ENCODE data around the gene VGF. TPM values are rescaled to one million over a fixed set of nuclear protein-coding genes. Genes with fewer than 3 reads are reported as not detected.

The VGF gene
- total and polyA plus RNA-seq, 2 donors (not counting 3 experiments of a cell fraction or from before 2014, with no cell fraction given): 0.03 TPM; not detected in 1

DNA sequence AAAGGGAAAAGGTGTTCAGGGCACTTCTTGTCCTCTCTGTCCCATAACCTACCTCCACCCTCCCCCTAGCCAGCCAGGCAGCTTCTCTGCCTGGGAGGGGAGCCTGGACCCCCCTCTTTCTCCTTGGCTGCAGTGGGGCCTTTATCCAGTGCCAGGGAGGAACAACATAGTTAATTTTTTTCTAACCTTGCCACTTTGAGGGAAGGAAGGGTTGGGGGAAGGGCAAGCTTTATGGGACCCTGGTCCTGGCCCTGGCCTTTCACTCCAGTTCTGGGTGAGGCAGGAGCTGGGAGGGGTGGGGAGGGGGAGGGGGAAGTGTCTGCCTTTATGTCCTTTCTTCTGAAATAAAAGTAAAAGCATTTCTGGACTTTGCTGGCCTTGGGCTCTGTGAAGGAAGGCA is 4.5 kb downstream of the VGF start:
- no peak for DNase-seq (ENCODE audit: low read depth, low spot score)
- Histone ChIP-seq H3K36me3 (ENCODE audit: control insufficient read depth in 2 of 2, extremely low read depth in 1 of 2, insufficient read depth in 2 of 2, low read length in 2 of 2) (peaks cover 5 to 19% of the 10 kb centered on the region in 2 experiments), H3K4me2 (ENCODE audit: insufficient read depth, low read length) (no peak overlapping the region), H3K27me3 (ENCODE audit: control insufficient read depth in 2 of 2, insufficient read depth in 2 of 2, low read length in 2 of 2) (peaks cover 16 to 24% of the 10 kb centered on the region in 2 experiments), H3K27ac (ENCODE audit: insufficient read depth, low read depth, low read length) (no peak overlapping the region), H3K4me1 (ENCODE audit: control insufficient read depth, extremely low read depth, insufficient read depth, low read length) (peaks cover 16% of the 10 kb centered on the region), H3K9ac (replicated peaks; ENCODE audit: extremely low read depth, insufficient read depth, low read length) (no peak overlapping the region), H3K4me3 (replicated peaks in 1 of 3; ENCODE audit: insufficient read depth in 1 of 3, low read depth in 1 of 3, low read length in 3 of 3) (no peak overlapping the region), H2AFZ (ENCODE audit: low read depth, low read length) (no peak overlapping the region), H3K9me1 (replicated peaks; ENCODE audit: control insufficient read depth, extremely low read depth, insufficient read depth, low read length) (no peaks in the 10 kb centered on the region), H3K9me3 (replicated peaks; ENCODE audit: control insufficient read depth, insufficient read depth, low read length) (no peaks in the 10 kb centered on the region), H3K79me2 (ENCODE audit: control insufficient read depth, insufficient read depth, low read length) (no peaks in the 10 kb centered on the region), H4K20me1 (replicated peaks; ENCODE audit: control insufficient read depth, extremely low read depth, insufficient read depth, low read length) (no peaks in the 10 kb centered on the region)
- CTCF ChIA-PET: interaction anchor here (0.7 to 1.4 kb wide), 2 partner anchors 17 to 66 kb away, joined by 3 read pairs; no protein-coding TSS in a partner anchor
- TF ChIP-seq FOS (IDR thresholded peaks at IDR 0.05; ENCODE audit: borderline replicate concordance, insufficient read depth, low read length) (no peak), POLR2A (IDR thresholded peaks at IDR 0.05; ENCODE audit: low read depth, low read length) (no peak), POLR2AphosphoS5 (IDR thresholded peaks at IDR 0.05; ENCODE audit: insufficient read depth, low read depth, low read length) (no peak), MYC (IDR thresholded peaks at IDR 0.05; ENCODE audit: low read depth, low read length) (no peak), EZH2 (IDR thresholded peaks at IDR 0.05; ENCODE audit: borderline replicate concordance, low read depth, low read length, severe bottlenecking) (no peak), JUN (IDR thresholded peaks at IDR 0.05; ENCODE audit: borderline replicate concordance, insufficient read depth, insufficient read length, low read depth) (no peak), GATA2 (IDR thresholded peaks at IDR 0.05; ENCODE audit: insufficient read depth, insufficient read length, low read depth, low read length) (no peak)
- TF ChIP-seq, protein P1, sequence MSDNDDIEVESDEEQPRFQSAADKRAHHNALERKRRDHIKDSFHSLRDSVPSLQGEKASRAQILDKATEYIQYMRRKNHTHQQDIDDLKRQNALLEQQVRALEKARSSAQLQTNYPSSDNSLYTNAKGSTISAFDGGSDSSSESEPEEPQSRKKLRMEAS (IDR thresholded peaks at IDR 0.05; ENCODE audit: insufficient read depth, insufficient read length): no peak
- TF ChIP-seq, protein P2, sequence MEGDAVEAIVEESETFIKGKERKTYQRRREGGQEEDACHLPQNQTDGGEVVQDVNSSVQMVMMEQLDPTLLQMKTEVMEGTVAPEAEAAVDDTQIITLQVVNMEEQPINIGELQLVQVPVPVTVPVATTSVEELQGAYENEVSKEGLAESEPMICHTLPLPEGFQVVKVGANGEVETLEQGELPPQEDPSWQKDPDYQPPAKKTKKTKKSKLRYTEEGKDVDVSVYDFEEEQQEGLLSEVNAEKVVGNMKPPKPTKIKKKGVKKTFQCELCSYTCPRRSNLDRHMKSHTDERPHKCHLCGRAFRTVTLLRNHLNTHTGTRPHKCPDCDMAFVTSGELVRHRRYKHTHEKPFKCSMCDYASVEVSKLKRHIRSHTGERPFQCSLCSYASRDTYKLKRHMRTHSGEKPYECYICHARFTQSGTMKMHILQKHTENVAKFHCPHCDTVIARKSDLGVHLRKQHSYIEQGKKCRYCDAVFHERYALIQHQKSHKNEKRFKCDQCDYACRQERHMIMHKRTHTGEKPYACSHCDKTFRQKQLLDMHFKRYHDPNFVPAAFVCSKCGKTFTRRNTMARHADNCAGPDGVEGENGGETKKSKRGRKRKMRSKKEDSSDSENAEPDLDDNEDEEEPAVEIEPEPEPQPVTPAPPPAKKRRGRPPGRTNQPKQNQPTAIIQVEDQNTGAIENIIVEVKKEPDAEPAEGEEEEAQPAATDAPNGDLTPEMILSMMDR (IDR thresholded peaks at IDR 0.05; ENCODE audit: extremely low read depth in 1 of 2, insufficient read depth in 1 of 2, low read depth in 1 of 2, low read length in 2 of 2): no peak
- no TSS peak for BruUV-seq (replicated peaks)
- dilution Hi-C loops (cut with MboI; ENCODE audit: extremely low pct_ligation_motif_present, low sequenced_read_pairs) (no loop called here), intact Hi-C loops (cut with micrococcal nuclease) (loop anchor here (10.0 kb wide), 1 partner anchor 266 kb away; the partner anchor contains the start of gene ACHE)
- no peak for FAIRE-seq
- POLR2A ChIA-PET: no interaction called here

All from endothelial cell of umbilical vein (primary cell).